ENCODE data around the gene ARHGEF28. TPM values are rescaled to one million over a fixed set of nuclear protein-coding genes. Genes with fewer than 3 reads are reported as not detected.

The ARHGEF28 gene
- total RNA-seq, 1 donor from 2014 or later, result 8.5 TPM

- H3K79me2 ChIP-seq (ENCODE audit: insufficient read depth, low read length), result no peaks in the 10 kb centered on the region
- peaks cover 3% of the 10 kb centered on the region for H3K36me3 Mint-ChIP-seq (ENCODE audit: low read depth, unreplicated experiment)
Measured at GRCh38 chr5:73887688-73888087, 261.7 kb downstream of the ARHGEF28 start.

GRCh38 chr5:73890569-73890968 lies 264.6 kb downstream of the ARHGEF28 start:
- TF ChIP-seq EZH2 (IDR thresholded peaks at IDR 0.05; ENCODE audit: insufficient read depth, low read length) (no peak), CTCF (IDR thresholded peaks at IDR 0.05; ENCODE audit: insufficient read depth, low read depth, low read length) (no peak)
- Mint-ChIP-seq H3K27ac (ENCODE audit: unreplicated experiment) (no peak overlapping the region), H3K4me1 (ENCODE audit: low read depth, unreplicated experiment) (no peaks in the 10 kb centered on the region), H3K36me3 (ENCODE audit: low read depth, unreplicated experiment) (peaks cover 6% of the 10 kb centered on the region), H3K9me3 (ENCODE audit: unreplicated experiment) (peaks cover 1% of the 10 kb centered on the region), H3K4me3 (ENCODE audit: unreplicated experiment) (no peak overlapping the region), H3K27me3 (ENCODE audit: low read depth, unreplicated experiment) (peaks cover 4% of the 10 kb centered on the region)
- DNase-seq (ENCODE audit: low read depth) (peak; percentile 16), FAIRE-seq (no peak)
- Histone ChIP-seq H3K27me3 (ENCODE audit: insufficient read depth, low read length) (no peaks in the 10 kb centered on the region), H3K4me3 (ENCODE audit: insufficient read depth, low read depth, low read length) (no peak overlapping the region), H3K4me1 (ENCODE audit: insufficient read depth, low read length) (peaks cover 5% of the 10 kb centered on the region), H2AFZ (ENCODE audit: low read depth, low read length) (no peak overlapping the region), H3K9me3 (ENCODE audit: insufficient read depth, low read depth, low read length) (no peaks in the 10 kb centered on the region), H3K9ac (ENCODE audit: low read length) (no peak overlapping the region), H4K20me1 (ENCODE audit: insufficient read depth, low read length) (no peaks in the 10 kb centered on the region), H3K27ac (ENCODE audit: low read depth, low read length) (no peak overlapping the region), H3K36me3 (ENCODE audit: insufficient read depth, low read length) (no peaks in the 10 kb centered on the region), H3K79me2 (ENCODE audit: insufficient read depth, low read length) (no peaks in the 10 kb centered on the region), H3K4me2 (ENCODE audit: low read length) (no peak overlapping the region)

More at GRCh38 chr5:73887688-73888087, 261.7 kb downstream of the ARHGEF28 start:
- H4K20me1 ChIP-seq (ENCODE audit: insufficient read depth, low read length), result no peaks in the 10 kb centered on the region
- no peaks in the 10 kb centered on the region for H3K36me3 ChIP-seq (ENCODE audit: insufficient read depth, low read length)
- H3K9me3 Mint-ChIP-seq (ENCODE audit: unreplicated experiment), result no peaks in the 10 kb centered on the region
- no peak overlapping the region for H2AFZ ChIP-seq (ENCODE audit: low read depth, low read length)
- no peak overlapping the region for H3K4me2 ChIP-seq (ENCODE audit: low read length)
- no peak overlapping the region for H3K4me3 Mint-ChIP-seq (ENCODE audit: unreplicated experiment)
- no peak for DNase-seq (ENCODE audit: low read depth)
- peaks cover 4% of the 10 kb centered on the region for H3K4me1 ChIP-seq (ENCODE audit: insufficient read depth, low read length)
- H3K27ac Mint-ChIP-seq (ENCODE audit: unreplicated experiment), result no peak overlapping the region
- TF ChIP-seq EZH2 (IDR thresholded peaks at IDR 0.05; ENCODE audit: insufficient read depth, low read length) (no peak), CTCF (IDR thresholded peaks at IDR 0.05; ENCODE audit: insufficient read depth, low read depth, low read length) (no peak)
- no peak for FAIRE-seq
- H3K27ac ChIP-seq (ENCODE audit: low read depth, low read length), result no peak overlapping the region
- no peaks in the 10 kb centered on the region for H3K4me1 Mint-ChIP-seq (ENCODE audit: low read depth, unreplicated experiment)
- no peaks in the 10 kb centered on the region for H3K9me3 ChIP-seq (ENCODE audit: insufficient read depth, low read depth, low read length)
- H3K27me3 ChIP-seq (ENCODE audit: insufficient read depth, low read length), result no peaks in the 10 kb centered on the region
- peaks cover 4% of the 10 kb centered on the region for H3K27me3 Mint-ChIP-seq (ENCODE audit: low read depth, unreplicated experiment)
- H3K9ac ChIP-seq (ENCODE audit: low read length), result no peak overlapping the region
- no peak overlapping the region for H3K4me3 ChIP-seq (ENCODE audit: insufficient read depth, low read depth, low read length)

- no peaks in the 10 kb centered on the region for H3K36me3 ChIP-seq (ENCODE audit: insufficient read depth, low read length)
Measured at GRCh38 chr5:73892218-73892617, 266.2 kb downstream of the ARHGEF28 start.

More at GRCh38 chr5:73892218-73892617, 266.2 kb downstream of the ARHGEF28 start:
- Histone ChIP-seq H3K4me3 (ENCODE audit: insufficient read depth, low read depth, low read length) (no peak overlapping the region), H3K4me2 (ENCODE audit: low read length) (no peak overlapping the region), H3K9ac (ENCODE audit: low read length) (no peak overlapping the region), H3K79me2 (ENCODE audit: insufficient read depth, low read length) (no peaks in the 10 kb centered on the region), H3K9me3 (ENCODE audit: insufficient read depth, low read depth, low read length) (no peaks in the 10 kb centered on the region), H3K4me1 (ENCODE audit: insufficient read depth, low read length) (peaks cover 5% of the 10 kb centered on the region), H2AFZ (ENCODE audit: low read depth, low read length) (no peak overlapping the region), H3K27me3 (ENCODE audit: insufficient read depth, low read length) (no peaks in the 10 kb centered on the region), H3K27ac (ENCODE audit: low read depth, low read length) (no peak overlapping the region), H4K20me1 (ENCODE audit: insufficient read depth, low read length) (no peaks in the 10 kb centered on the region)
- H3K4me3 Mint-ChIP-seq (ENCODE audit: unreplicated experiment), result no peak overlapping the region
- peaks cover 6% of the 10 kb centered on the region for H3K36me3 Mint-ChIP-seq (ENCODE audit: low read depth, unreplicated experiment)
- DNase-seq (ENCODE audit: low read depth) (no peak), FAIRE-seq (no peak)
- peaks cover 4% of the 10 kb centered on the region for H3K27me3 Mint-ChIP-seq (ENCODE audit: low read depth, unreplicated experiment)
- no peak for TF ChIP-seq EZH2 (IDR thresholded peaks at IDR 0.05; ENCODE audit: insufficient read depth, low read length)
- no peak for TF ChIP-seq CTCF (IDR thresholded peaks at IDR 0.05; ENCODE audit: insufficient read depth, low read depth, low read length)
- no peaks in the 10 kb centered on the region for H3K4me1 Mint-ChIP-seq (ENCODE audit: low read depth, unreplicated experiment)
- no peak overlapping the region for H3K27ac Mint-ChIP-seq (ENCODE audit: unreplicated experiment)
- H3K9me3 Mint-ChIP-seq (ENCODE audit: unreplicated experiment), result peaks cover 1% of the 10 kb centered on the region
